Measurements from ENCODE around the gene EIF2S1.
"Not testable (repeated sequence)": the region's sequence is repeated elsewhere in the genome, so short reads cannot be mapped to it uniquely, and the experiment has no call there.

Gene EIF2S1

GRCh38 chr14:67359775-67360469, at the start of gene EIF2S1, which contains the start of gene ATP6V1D:
EIF2S1 (plus strand) TSS chr14:67360328; CDS start chr14:67364768, 4,440 bp downstream.
ATP6V1D (minus strand) TSS chr14:67359804; CDS start chr14:67359698, 106 bp downstream.
- DNase-seq, result peak; percentile 99

- no peak for DNase-seq
Observed at GRCh38 chr14:67311868-67312267, 48.3 kb upstream of the EIF2S1 start.

GRCh38 chr14:67313153-67313552, 47.0 kb upstream of the EIF2S1 start:
- DNase-seq, result no peak

GRCh38 chr14:67317822-67318221, 42.3 kb upstream of the EIF2S1 start:
- DNase-seq, result no peak

DNA sequence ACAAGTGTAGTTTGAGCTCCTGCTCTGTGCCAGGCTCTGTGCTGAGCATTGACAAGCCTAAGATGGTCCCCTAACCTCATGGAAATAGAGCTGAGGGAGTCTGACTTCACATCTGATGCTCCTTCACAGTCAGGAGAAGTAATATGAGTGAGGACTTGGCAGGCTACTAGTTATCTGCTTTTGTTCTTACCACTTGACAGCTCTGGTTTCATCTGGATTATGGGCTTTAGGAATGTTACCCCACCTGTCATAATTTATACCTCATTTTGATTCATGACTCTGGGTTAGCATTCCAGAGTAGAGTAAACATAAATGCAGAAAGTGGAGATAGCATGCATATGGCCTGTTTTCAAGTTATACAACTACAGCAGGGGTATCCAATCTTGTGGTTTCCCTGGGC, 41.0 kb upstream of the EIF2S1 start:
- no peak for DNase-seq

GRCh38 chr14:67329666-67330065, 30.5 kb upstream of the EIF2S1 start:
- not testable (repeated sequence) for DNase-seq

GRCh38 chr14:67331368-67332125, 28.6 kb upstream of the EIF2S1 start:
- no peak for DNase-seq

DNA sequence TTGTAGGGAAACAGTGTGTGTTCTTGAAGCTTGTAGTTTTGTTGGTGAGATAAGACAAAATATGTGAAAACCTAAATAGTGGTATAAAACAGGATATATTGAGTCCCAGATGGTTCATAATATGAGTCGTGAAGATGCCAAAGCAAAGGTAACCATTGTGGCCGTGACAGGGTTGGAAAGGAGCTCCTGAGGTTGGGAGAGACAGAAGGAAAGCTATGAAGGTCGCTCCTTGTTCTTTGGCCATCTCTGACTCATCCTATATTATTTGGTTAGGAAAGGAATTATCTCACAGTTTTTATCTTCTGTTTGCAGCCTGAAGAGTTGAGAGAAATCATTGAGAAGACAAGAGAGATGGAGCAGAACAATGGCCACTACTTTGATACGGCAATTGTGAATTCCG, 27.7 kb upstream of the EIF2S1 start:
- no peak for DNase-seq

DNA sequence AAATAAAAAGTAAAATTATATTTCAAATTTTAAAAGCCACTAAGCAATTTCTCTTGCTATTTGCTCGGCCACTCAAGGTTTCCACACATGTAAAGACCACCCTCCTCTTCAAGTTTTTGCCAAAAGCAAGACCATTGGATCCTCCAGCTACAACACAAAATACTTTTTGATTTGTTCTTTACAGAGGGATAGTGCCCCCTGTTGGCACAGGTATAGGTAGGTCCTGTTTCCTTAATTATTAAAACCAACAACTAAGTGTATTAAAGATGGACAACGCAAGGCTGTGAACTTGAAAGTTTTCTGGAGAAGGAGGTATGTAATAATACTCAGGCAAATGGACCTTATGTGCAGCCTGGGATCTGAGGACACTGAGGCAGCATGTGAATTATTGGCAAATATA, 24.3 kb upstream of the EIF2S1 start:
- no peak for DNase-seq

DNA sequence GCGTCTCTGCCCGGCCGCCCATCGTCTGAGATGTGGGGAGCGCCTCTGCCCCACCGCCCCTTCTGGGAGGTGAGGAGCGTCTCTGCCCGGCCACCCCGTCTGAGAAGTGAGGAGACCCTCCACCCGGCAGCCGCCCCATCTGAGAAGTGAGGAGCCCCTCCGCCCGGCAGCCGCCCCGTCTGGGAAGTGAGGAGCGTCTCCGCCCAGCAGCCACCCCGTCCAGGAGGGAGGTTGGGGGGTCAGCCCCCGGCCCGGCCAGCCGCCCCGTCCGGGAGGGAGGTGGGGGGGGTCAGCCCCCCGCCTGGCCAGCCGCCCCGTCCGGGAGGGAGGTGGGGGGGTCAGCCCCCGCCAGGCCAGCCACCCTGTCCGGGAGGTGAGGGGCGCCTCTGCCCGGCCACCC, 18.9 kb upstream of the EIF2S1 start:
- DNase-seq, result not testable (repeated sequence)

- no peak for DNase-seq
Observed at GRCh38 chr14:67343601-67344230, 16.4 kb upstream of the EIF2S1 start.

DNA sequence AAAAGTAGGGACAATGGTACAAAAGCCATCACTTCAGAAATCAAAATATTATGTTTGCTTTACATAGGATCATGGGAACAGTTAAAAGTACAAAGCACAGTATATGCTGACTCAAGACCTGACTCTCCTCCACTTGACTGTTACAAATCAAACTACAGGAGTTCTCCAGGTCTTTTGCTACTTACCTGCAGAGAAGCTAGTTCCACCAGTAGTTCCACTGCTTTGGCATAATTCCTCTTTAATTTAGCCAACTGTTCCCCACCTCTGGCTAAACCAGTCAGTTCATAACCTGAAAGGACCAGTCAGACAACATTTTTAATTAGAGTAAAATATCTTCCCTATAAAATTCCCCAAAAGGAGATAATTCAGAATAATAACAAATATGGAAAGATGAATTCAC, 14.5 kb upstream of the EIF2S1 start:
- DNase-seq, result no peak

- no peak for DNase-seq
Observed at GRCh38 chr14:67352055-67352454, 8.1 kb upstream of the EIF2S1 start.

- DNase-seq, result no peak
Observed at GRCh38 chr14:67357186-67357968, 2.8 kb upstream of the EIF2S1 start.

DNA sequence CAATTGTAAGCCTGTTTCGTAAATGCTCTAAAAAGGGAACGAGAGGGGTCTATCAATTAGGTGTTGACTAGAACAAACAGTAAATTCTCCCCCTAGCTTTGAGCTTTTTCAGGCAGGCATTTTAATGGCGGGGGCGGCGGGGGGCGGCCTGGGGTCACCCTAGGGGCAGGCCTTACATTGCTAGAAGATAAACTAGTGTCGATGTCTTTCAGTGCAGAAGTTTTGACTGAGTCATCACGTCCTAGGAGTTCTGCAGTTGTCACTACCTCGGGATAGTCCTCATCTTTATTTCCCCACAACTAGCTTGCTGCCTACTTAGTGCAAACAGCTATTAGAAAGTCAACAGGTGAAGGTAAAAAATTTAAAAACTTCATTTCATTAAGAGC, 2.2 kb upstream of the EIF2S1 start:
- no peak for DNase-seq

DNA sequence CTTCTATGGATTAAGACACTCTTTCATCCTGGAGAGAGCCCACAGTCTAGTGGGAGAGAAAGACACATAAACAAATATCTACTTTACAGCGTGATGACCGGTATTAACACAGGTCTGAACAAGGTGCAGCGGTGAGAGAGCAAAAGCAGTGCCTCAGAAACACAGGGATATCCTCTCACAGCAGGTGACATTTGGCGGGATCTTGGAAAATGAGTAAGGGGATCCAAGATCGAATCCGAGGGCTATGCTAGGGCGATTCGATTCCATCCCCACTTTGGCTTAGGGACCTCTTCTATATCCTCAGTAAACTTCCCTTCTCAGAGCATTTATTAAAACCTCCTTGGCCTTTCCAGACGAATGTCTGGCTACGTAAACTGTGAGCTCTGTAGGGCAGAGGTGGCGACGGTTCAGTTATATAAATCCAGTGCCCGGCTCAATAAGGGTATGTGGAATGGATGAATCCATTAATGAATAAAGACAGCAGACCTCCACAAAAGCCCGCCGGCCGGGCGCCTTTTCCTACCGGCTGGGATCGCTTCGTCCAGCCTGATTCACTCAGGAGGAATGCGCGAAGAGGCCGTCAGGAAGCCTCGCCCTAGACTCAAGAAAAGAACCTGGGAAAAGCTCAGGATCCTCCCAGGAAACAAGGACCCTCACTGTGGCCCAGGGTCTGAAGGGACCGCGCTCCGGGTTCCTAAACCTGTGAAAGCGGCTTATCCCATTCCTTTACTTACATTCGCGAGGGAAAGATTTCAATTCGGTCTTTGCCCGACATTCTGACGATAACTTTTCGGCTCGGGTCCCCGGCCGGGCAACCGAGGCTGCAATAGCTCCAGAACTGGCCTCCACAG, 979 bp upstream of the EIF2S1 start:
- no peak for DNase-seq

GRCh38 chr14:67360470-67361206, 510 bp downstream of the EIF2S1 start:
- DNase-seq, result no peak

GRCh38 chr14:67365476-67365875, 5.3 kb downstream of the EIF2S1 start:
- DNase-seq, result no peak

DNA sequence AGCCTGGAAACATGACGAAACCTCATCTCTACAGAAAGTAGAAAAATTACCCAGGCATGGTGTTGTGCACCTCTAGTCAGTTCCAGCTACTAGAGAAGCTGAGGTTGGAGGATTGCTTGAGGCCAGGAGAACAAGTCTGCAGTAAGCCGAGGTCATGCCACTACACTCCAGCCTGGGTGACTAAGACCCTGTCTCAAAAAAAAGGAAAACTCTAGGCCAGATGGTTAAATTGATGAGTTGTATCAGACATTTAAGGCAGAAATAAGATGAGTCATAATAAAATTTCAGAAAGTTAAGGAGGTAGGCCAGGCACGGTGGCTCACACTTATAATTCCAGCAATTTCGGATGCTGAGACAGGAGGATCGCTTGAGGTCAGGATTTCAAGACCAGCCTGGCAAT, 10.7 kb downstream of the EIF2S1 start:
- DNase-seq, result no peak

DNA sequence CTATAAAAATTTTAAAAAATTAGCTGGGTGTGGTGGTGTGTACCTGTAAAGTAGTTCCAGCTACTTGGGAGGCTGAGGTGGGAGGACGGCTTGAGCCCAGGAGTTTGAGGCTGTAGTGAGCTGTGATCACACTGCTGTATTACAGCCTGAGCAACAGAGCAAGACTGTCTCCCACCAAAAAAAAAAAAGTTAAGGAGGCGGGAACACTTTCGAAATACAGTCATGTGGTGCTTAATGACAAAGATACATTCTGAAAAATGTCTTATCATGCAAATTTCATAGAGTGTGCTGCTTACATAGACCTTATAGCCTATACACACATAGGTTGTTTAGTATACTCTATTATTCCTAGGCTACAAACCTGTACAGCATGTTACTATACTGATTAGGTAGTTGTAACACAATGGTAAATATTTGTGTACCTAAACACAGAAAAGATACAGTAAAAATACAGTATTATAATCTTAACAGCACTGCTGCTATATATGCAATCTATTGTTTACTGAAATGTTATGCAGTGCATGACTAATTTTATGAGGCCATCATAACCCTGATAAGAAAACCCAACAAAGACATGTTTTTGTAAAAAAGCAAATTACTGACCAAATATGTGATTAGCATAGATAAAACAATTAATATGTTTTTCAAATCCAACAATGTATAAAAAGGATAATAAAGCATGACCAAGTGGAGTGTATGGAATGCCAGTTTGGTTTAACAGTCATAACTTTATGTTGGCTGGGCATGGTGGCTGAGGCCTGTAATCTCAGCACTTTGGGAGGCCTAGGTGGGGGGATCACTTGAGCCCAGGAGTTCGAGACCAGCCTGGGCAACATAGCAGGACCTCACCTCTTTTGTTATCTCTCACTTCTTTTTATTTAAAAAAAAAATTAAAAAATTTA, 11.4 kb downstream of the EIF2S1 start:
- DNase-seq, result no peak

All from GDM1 (cell line).